Daoy (cell line): ENCODE data around the gene AGBL1. TPM values are rescaled to one million over a fixed set of nuclear protein-coding genes. Genes with fewer than 3 reads are reported as not detected.
A peak's percentile ranks its signal among the peaks of the same experiment; 100 is the strongest.
"Not testable (repeated sequence)": the region's sequence is repeated elsewhere in the genome, so short reads cannot be mapped to it uniquely, and the experiment has no call there.

Source experiments
- DNase-seq: peaks from one replicate; pipeline ENCODE4 v3.0.0-alpha.2; 2015; ENCODE audit warnings: low read depth
- total RNA-seq: library from RNA; depleted of rRNA; stranded (reverse); fragments of >200 nt; shearing (Covaris generic); gene quantifications from 2 replicates; pipeline ENCODE4 v1.2.3, GENCODE V29; 2014

Gene AGBL1
- total RNA-seq, 1 experiment from 2014 or later: not detected

DNA sequence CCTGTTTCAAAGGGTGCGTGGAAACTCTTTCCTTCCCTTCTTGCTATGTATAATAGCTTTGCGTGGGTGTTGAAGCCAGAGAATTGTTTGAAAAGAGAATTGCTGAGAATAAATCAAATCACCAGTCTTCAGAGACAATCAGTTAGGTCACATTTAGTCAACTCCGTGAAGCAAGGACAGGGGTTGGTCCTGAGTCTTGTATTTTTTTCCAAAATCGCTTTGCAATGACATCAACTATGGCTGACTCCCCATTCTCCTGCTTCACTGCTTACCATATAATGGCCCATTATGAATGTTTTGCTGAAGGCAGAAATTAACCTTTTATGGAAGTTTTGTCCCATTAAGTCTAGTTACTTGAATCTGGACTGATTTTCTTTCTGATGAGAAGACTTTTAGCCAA is 852.8 kb downstream of the AGBL1 start:
- no peak for DNase-seq

- DNase-seq: no peak
Measured at GRCh38 chr15:86935841-86936240, 856.2 kb downstream of the AGBL1 start.

DNA sequence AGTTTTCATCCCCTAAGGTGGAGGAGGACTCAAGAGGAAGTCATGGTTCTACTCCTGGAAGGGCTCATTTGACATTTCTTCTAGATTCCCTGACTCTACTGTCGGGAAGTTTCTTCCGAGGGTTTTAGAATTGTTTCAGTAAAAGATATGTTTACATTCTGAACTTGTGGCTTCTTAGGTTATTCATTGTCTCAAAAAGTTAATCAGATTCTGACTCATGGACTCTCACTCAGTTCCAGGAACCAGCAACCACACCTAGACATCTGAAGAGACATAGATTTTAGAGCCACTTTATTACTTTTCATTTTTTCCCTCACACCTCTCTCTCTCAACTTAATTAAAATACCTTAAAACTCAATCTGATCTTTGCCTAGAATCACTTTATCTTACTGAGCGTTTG is 862.6 kb downstream of the AGBL1 start:
- no peak for DNase-seq

GRCh38 chr15:86948719-86949118 is 869.0 kb downstream of the AGBL1 start:
- no peak for DNase-seq

DNA sequence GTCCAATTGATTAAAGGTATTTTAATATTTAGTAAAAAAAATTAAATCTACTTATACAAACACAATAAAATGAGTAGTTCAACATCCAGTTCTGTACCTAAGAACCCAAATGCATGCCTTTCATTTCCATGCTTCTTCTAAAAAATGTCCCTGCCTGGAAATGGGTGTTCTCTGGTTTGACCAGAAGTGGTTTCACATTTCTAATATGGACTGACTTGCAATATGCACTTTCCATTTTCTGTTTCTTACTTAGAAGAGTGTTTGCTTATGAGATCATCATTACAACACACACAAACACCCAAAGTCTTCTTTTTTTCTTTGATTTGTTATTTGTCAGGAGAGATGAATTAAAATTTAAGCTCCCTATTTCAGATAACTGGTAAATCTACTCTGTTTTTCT is 879.6 kb downstream of the AGBL1 start:
- DNase-seq: no peak

- no peak for DNase-seq
Measured at GRCh38 chr15:86961669-86962068, 882.0 kb downstream of the AGBL1 start.

DNA sequence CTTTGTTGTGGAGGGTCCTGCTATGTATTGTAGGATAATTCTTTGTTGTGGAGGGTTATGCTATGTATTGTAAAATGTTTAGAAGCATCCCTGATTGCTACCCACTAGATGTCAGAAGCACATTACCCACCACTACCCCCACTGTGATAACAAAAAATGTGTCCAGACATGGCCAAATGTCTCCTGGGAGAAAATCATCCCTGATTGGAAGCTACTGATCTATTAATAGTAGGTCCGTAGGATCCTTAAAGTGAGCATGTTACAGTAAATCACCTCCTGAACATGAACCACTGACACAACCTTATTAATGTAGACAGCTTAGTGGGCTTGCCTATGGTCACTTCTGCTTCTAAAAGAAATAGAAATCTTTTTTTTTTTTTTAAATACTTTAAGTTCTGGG is 884.6 kb downstream of the AGBL1 start:
- no peak for DNase-seq

DNA sequence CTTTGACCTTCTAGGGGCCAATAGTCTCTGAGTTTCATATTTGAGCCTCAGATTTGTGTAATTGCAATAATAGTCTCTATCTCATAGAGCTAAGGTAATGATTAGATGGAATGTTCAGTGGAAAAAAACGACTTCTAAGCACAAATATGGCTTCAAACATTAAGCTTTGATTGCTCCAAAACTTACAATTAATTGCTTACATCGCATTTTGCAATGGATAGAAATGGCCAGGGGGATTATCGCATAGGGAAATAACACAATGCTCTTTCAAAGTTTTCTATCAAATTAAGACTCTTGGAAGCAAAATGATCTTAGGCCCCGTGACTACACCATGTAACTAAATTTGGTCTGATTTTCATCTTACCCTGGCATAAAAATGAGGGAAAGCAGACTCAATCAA is 888.6 kb downstream of the AGBL1 start:
- no peak for DNase-seq

- DNase-seq: no peak
Measured at GRCh38 chr15:86969364-86969763, 889.7 kb downstream of the AGBL1 start.

DNA sequence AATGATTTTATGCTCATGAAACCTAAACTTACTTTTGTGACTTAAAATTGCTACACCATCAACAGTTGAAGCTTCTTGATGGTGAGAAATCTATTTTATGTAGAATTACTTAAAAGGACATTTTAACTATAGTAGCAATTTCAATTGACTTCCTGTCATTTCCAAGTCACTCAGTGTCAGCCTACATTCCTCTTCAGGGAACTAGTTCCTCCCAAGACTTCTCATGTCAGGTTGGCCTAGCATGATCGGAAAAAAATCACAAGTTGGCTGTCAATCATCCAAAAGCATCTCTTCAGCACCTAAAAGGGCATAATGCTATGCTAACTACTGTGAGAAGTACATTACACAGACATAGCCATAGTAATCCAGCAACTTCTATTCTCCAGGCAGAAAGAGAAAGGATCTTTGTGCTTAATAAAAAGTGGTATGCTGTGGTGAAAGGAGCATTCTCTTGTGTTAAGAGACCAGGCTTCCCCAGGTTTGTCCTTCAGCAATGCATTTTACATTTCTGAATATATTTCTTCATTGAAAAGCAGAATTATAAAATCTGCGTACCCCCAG is 893.7 kb downstream of the AGBL1 start:
- no peak for DNase-seq

GRCh38 chr15:86988033-86988432 is 908.4 kb downstream of the AGBL1 start:
- DNase-seq: no peak

DNA sequence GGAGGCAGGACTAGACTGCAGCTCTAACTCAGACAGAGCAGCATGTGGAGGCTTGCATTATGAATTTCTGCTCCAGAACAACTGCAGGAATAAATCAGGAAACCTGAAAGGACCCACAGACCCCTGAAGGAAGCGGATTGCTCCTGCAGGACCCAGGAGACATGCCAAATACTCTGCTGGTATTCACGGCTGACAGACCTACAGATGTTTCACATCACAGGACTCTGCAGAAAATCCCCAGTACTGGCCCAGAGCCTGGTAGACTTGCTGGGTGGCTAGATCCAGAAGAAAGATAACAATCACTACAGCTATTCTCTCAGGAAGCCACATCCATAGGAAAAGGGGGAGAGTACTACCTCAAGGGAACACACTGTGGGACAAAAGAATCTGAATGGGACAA is 942.1 kb downstream of the AGBL1 start:
- no peak for DNase-seq

DNA sequence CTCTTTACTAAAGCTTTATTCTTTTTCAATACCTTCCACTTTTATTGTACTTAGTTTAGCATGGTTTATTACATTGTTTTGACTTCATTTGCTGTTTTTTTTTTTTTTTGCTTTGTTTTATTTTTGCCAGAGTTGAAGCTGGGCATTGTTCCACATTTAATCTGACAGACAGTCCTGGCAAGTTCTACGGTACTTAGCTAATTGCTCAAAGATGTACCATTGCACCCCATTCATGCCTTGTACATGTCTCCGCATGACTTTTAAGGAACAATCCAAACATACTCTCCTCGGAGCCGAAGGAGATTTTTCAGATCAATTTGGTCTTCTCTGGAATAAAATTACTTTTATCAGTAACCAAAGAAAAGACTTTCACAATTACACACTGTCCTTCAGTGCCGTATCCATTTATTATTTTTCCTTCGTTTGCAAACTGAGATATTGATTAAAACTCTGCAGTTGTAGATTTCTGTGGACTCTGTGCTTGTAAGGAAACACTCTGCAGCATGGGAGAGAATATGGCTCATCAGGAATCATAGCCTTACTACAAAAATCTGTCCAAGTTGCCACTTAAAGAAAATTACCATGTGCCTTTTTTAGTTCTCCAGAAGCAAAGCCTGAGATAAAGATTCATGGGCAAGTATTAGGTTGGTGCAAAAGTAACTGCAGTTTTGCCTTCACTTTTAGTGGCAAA is 952.0 kb downstream of the AGBL1 start:
- no peak for DNase-seq

GRCh38 chr15:87032295-87032694 is 952.6 kb downstream of the AGBL1 start:
- DNase-seq: no peak

GRCh38 chr15:87033056-87033455 is 953.4 kb downstream of the AGBL1 start:
- peak; percentile 6 for DNase-seq

DNA sequence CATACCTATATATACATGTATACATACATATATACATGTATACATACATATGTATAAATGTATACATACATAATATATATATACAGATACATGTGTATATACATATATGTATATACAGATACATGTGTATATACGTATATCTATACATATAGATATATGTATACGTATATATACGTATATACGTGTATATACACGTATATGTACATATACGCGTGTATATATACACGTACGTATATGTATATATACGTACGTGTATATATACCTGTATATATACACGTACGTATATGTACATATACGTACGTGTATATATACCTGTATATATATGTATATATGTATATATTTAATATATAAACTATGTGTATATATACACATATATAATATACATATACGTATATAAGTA is 955.2 kb downstream of the AGBL1 start:
- DNase-seq: no peak

- DNase-seq: peak; percentile 3
Measured at GRCh38 chr15:87038404-87038803, 958.7 kb downstream of the AGBL1 start.

GRCh38 chr15:87042619-87043018 is 962.9 kb downstream of the AGBL1 start:
- DNase-seq: not testable (repeated sequence)

GRCh38 chr15:87045746-87046145 is 966.1 kb downstream of the AGBL1 start:
- no peak for DNase-seq

DNA sequence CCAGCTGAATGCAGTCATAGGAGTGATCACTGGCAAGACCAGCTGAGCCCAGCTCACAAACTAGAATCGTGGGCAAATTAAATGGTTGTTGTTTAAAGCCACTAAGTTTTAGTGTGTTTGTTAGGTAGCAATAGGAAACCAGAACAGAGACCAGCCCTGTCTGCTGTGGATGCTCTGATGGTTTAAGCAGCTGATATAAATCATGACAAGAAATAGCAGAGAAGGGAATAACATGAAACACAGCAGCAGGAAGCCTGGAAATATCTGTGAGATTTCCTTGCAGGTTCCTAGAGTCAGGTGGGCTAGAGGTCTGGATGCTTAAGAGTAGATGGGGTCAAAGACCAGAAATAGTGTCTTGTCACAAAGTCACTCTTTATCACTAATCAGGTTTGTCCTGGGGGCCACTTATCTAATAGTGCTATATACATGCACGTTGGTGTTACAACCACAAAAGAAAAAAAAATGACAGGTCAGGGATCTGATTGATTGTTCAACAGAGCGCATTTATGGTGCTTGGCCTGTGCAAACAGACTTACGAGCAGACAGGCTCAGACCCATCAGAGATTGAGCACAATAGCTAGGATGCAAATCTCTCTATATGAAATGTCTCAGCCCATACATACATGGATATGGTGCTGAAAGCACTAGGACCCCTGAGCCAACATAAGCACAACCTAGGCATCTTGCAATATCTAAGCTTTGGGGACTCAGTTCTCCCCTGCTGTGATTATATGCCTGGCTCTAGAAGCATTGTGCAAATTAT is 967.7 kb downstream of the AGBL1 start:
- DNase-seq: no peak
